Measurements from ENCODE around the gene JARID2. TPM values are rescaled to one million over a fixed set of nuclear protein-coding genes. Genes with fewer than 3 reads are reported as not detected.

JARID2 gene
- total RNA-seq, 2 experiments from 2014 or later, result 25.4 to 25.5 TPM

DNA sequence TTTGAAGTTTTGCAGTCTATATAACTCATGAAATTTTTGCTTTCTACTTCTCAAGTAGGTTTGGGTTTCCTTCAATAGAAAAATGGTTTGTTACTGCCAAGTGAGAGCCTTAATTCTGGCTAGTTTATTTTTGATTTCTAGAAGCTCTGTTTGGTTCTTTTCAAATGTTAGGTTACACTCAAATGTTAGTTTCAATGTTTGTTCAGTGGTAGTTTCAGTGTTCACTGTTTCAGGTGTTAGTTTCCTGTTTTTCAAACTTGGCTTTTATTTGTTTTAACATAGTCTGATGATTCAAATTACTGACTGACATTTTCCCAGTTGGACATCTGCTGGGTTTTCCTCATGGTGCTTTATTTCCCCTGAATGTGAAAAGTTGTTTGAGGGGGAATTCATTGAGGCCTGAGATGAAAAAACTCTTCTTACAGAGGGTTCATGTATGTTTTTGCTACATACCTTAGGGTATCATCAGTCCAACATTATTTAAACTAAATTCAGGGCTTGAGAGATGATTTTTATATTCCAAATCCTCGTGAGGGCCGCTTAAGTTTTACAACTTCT, 189.0 kb downstream of the JARID2 start:
- no peak overlapping the region for H3K4me3 Mint-ChIP-seq
- DNase-seq (no peak), ATAC-seq (peak; percentile 17)
- TF ChIP-seq, protein P1, sequence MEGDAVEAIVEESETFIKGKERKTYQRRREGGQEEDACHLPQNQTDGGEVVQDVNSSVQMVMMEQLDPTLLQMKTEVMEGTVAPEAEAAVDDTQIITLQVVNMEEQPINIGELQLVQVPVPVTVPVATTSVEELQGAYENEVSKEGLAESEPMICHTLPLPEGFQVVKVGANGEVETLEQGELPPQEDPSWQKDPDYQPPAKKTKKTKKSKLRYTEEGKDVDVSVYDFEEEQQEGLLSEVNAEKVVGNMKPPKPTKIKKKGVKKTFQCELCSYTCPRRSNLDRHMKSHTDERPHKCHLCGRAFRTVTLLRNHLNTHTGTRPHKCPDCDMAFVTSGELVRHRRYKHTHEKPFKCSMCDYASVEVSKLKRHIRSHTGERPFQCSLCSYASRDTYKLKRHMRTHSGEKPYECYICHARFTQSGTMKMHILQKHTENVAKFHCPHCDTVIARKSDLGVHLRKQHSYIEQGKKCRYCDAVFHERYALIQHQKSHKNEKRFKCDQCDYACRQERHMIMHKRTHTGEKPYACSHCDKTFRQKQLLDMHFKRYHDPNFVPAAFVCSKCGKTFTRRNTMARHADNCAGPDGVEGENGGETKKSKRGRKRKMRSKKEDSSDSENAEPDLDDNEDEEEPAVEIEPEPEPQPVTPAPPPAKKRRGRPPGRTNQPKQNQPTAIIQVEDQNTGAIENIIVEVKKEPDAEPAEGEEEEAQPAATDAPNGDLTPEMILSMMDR (IDR thresholded peaks at IDR 0.05), result no peak
- ChIA-PET CTCF (interaction anchor here (0.6 to 1.5 kb wide), 8 partner anchors 8 to 754 kb away, joined by 3 to 7 read pairs (median 3); no protein-coding TSS in a partner anchor), POLR2A (interaction anchor here (0.7 to 1.3 kb wide), 4 partner anchors 9 to 178 kb away, joined by 3 to 5 read pairs (median 4); no protein-coding TSS in a partner anchor)
- H3K27me3 Mint-ChIP-seq, result no peaks in the 10 kb centered on the region
- H3K4me1 Mint-ChIP-seq (ENCODE audit: low read depth), result peaks cover 94% of the 10 kb centered on the region
- H3K27ac Mint-ChIP-seq, result peak overlapping the region; percentile 87
- H3K9me3 Mint-ChIP-seq, result peaks cover 2% of the 10 kb centered on the region
- intact Hi-C loops (cut with micrococcal nuclease), result no loop called here
- peaks cover 16% of the 10 kb centered on the region for H3K36me3 Mint-ChIP-seq (ENCODE audit: low read depth)

DNA sequence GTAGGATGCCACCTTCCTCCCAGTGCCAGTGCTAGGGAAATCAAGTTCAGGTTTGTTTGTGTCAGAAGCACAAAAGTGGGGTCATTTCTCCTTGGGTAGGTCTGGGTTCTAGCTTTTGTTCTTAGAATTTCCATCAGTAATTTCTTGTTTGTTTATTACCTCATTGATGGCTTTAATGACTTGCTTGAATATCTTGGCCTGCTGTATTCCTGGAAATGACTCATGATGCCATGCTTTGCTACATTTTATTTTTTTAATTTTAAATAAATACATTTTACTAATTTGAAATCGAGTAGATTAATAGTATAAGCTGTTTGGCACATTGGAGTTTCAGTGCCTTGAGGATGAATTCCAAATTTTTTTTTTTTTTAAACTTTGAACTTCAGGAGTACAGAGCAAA, 189.6 kb downstream of the JARID2 start:
- Mint-ChIP-seq H3K4me1 (ENCODE audit: low read depth) (peaks cover 96% of the 10 kb centered on the region), H3K36me3 (ENCODE audit: low read depth) (peaks cover 16% of the 10 kb centered on the region), H3K27ac (peak overlapping the region; percentile 87), H3K4me3 (no peak overlapping the region), H3K27me3 (no peaks in the 10 kb centered on the region), H3K9me3 (peaks cover 2% of the 10 kb centered on the region)
- intact Hi-C loops (cut with micrococcal nuclease), result no loop called here
- ChIA-PET POLR2A (interaction anchor here (0.5 to 1.3 kb wide), 4 partner anchors 13 to 251 kb away, joined by 3 to 5 read pairs (median 4); no protein-coding TSS in a partner anchor), CTCF (interaction anchor here (0.8 to 1.4 kb wide), 5 partner anchors 10 to 755 kb away, joined by 3 to 7 read pairs (median 3); no protein-coding TSS in a partner anchor)
- DNase-seq (no peak), ATAC-seq (no peak)
- TF ChIP-seq, protein P1 (IDR thresholded peaks at IDR 0.05), result no peak

DNA sequence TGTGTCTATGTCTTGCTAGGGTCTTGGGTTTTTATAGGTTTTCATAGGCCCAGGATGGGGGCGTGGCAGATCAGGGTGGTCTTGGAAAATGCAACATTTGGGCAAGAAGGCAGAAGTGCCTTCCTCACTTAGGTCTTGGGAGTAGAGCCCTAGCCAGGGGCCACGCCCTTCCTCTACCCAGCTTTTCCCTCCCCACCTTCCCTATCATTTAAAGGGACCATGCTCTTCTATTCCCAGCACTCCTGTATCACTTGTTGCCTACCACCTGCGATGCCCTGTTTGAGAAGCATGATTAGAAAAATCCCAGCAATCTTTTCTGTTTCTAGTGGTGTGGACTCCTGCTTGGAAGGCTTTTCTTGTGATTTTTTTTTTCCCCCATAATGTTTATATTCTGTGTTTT, 190.6 kb downstream of the JARID2 start:
- no peak for DNase-seq
- H3K27me3 Mint-ChIP-seq, result no peaks in the 10 kb centered on the region
- ChIA-PET POLR2A (interaction anchor here (1.2 kb wide), 1 partner anchor 15 kb away, joined by 4 read pairs; no protein-coding TSS in a partner anchor), CTCF (no interaction called here)
- peaks cover 16% of the 10 kb centered on the region for H3K36me3 Mint-ChIP-seq (ENCODE audit: low read depth)
- H3K4me3 Mint-ChIP-seq, result no peak overlapping the region
- peaks cover 96% of the 10 kb centered on the region for H3K4me1 Mint-ChIP-seq (ENCODE audit: low read depth)
- intact Hi-C loops (cut with micrococcal nuclease), result no loop called here
- H3K27ac Mint-ChIP-seq, result peak overlapping the region; percentile 43
- H3K9me3 Mint-ChIP-seq, result peaks cover 2% of the 10 kb centered on the region
- TF ChIP-seq, protein P1 (IDR thresholded peaks at IDR 0.05), result no peak
- ATAC-seq, result no peak

DNA sequence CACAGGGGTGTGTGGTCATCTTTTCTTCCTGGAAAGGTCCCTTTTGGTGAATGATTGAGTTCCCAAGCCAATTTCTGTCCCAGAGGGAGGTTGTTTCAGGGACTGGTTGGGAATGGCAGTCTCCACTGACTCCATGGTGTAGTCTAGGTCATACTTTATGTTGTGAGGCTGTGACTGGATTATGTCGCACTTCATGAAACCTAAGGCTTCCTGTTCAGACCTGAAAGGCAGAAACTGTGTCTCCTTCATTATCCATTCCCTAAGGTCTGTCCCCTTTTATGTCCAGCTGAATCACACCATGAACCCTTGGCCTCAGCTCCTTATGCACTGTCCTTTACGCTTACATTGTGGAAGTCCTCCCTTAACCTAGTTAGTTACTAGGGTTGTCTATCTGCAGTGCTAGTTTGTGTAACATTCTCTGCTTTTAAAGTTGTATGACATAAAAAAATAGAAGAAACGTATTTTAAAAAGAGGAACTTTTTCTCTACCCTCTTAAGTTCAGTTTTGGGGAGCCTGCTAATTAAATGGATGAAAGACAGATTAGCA, 191.3 kb downstream of the JARID2 start:
- CTCF ChIA-PET, result no interaction called here
- peaks cover 89% of the 10 kb centered on the region for H3K4me1 Mint-ChIP-seq (ENCODE audit: low read depth)
- H3K36me3 Mint-ChIP-seq (ENCODE audit: low read depth), result peaks cover 16% of the 10 kb centered on the region
- TF ChIP-seq, protein P1 (IDR thresholded peaks at IDR 0.05), result no peak
- no peaks in the 10 kb centered on the region for H3K27me3 Mint-ChIP-seq
- no peak for DNase-seq
- H3K27ac Mint-ChIP-seq, result peak overlapping the region; percentile 43
- no peak for ATAC-seq
- POLR2A ChIA-PET, result no interaction called here
- H3K4me3 Mint-ChIP-seq, result no peak overlapping the region
- intact Hi-C loops (cut with micrococcal nuclease), result no loop called here
- H3K9me3 Mint-ChIP-seq, result peaks cover 2% of the 10 kb centered on the region
